HL-60 (cell line): ENCODE data around the gene REXO1.

Experiments used
- DNase-seq, 2 experiments: peaks; one replicate each; pipeline ENCODE4 v3.0.0-alpha.2; 2010 to 2020; ENCODE audit warnings: low read depth in 1 of 2, low spot score in 1 of 2
- H3K27ac ChIP-seq: fragments of 250-450 bp; sonication (Bioruptor Pico); replicated peaks from 2 replicates; pipeline ENCODE4 v1.5.1; 2020; ENCODE audit warnings: mild to moderate bottlenecking, moderate library complexity
- H3K27me3 ChIP-seq: fragments of 250-450 bp; sonication (Bioruptor Pico); 2 replicates; pipeline ENCODE4 v1.5.1; 2021; ENCODE audit warnings: mild to moderate bottlenecking, moderate library complexity; ENCODE audit not compliant: insufficient read depth, poor library complexity, severe bottlenecking
- H3K4me3 ChIP-seq: replicated peaks from 2 replicates; pipeline ENCODE4 v1.5.1; 2011; ENCODE audit warnings: mild to moderate bottlenecking, control low read depth, low read length; ENCODE audit not compliant: insufficient read depth
- GABPA ChIP-seq: IDR thresholded peaks from 2 replicates; pipeline ENCODE4 v1.6.1; 2012; ENCODE audit warnings: low read depth
- POLR2AphosphoS5 ChIP-seq: IDR thresholded peaks from 2 replicates; pipeline ENCODE4 v1.6.1; 2012; ENCODE audit warnings: low read depth
- REST ChIP-seq: IDR thresholded peaks from 2 replicates; pipeline ENCODE4 v1.6.1; 2012; ENCODE audit warnings: low read depth; ENCODE audit not compliant: insufficient replicate concordance
- SPI1 ChIP-seq: IDR thresholded peaks from 2 replicates; pipeline ENCODE4 v1.6.1; 2012; ENCODE audit warnings: low read depth, mild to moderate bottlenecking, borderline replicate concordance
- TF ChIP-seq, protein P1 (sequence below): IDR thresholded peaks from one replicate; pipeline ENCODE4 v1.5.1; 2011; ENCODE audit warnings: low read length, control low read depth, inconsistent platforms; ENCODE audit not compliant: insufficient read depth

The REXO1 gene

GRCh38 chr19:1837625-1838105, 10.6 kb downstream of the REXO1 start:
- DNase-seq, result peak in 1 of 2 experiments; percentile 44
- TF ChIP-seq SPI1, result no peak
- TF ChIP-seq, protein P1, sequence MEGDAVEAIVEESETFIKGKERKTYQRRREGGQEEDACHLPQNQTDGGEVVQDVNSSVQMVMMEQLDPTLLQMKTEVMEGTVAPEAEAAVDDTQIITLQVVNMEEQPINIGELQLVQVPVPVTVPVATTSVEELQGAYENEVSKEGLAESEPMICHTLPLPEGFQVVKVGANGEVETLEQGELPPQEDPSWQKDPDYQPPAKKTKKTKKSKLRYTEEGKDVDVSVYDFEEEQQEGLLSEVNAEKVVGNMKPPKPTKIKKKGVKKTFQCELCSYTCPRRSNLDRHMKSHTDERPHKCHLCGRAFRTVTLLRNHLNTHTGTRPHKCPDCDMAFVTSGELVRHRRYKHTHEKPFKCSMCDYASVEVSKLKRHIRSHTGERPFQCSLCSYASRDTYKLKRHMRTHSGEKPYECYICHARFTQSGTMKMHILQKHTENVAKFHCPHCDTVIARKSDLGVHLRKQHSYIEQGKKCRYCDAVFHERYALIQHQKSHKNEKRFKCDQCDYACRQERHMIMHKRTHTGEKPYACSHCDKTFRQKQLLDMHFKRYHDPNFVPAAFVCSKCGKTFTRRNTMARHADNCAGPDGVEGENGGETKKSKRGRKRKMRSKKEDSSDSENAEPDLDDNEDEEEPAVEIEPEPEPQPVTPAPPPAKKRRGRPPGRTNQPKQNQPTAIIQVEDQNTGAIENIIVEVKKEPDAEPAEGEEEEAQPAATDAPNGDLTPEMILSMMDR, result peak; percentile 71
- TF ChIP-seq GABPA, result no peak
- TF ChIP-seq POLR2AphosphoS5, result 0 out of 2 replicates have a peak, but pooled peaks have one; percentile 38
- no peak for TF ChIP-seq REST
- Histone ChIP-seq H3K27ac (no peak overlapping the region), H3K4me3 (no peak overlapping the region), H3K27me3 (no peaks in the 10 kb centered on the region)

DNA sequence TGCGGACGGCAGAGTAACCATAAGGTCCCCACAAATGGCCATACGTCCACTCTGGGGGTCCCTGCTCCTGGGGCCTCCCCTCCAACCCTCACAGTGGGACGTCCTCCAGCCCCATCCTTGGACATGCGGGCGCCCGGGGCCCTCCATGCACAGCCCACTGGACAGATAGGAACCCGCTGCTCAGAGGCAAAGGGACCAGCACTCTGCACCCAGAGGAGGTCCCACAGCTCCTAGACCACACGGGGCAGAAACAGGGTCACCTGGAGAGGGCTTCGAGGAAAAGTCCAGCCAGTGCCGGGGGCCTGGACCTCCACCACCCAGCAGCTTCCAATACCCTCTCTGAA, 11.1 kb downstream of the REXO1 start:
- no peak overlapping the region for H3K4me3 ChIP-seq
- no peak for DNase-seq

DNA sequence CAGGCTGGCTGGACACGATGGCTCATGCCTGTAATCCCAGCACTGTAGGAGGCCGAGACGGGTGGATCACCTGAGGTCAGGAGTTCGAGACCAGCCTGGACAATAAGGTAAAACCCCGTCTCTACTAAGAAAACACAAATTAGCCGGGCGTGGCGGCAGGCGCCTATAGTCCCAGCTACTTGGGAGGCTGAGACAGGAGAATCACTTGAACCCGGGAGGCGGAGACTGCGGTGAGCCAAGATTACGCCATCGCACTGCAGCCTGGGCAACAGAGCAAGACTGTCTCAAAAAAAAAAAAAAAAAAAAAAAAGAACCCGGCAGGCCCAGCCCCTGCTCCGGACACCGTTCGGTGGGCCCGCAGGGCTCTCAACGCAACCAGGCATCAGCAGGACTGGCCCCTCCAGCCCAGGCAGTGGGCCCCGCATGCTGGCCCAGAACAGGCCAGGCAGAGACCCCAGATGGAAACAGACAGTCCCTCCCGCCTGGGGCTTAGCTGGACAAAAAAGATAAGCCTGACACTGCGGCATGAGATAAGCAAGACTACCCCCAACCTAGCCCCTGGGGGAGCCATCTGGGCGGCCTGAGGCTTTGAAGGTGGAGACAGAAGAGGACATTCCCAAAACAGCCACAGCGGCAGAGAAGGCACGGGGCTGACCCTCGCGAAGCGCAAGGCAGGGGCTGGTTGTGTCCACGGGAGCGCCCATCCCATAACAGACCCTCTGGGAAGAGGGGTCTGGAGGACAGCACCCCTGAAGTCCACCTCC, 11.6 kb downstream of the REXO1 start:
- DNase-seq, result no peak
- no peaks in the 10 kb centered on the region for H3K27me3 ChIP-seq
- TF ChIP-seq, protein P1, result no peak
- TF ChIP-seq SPI1 (no peak), REST (no peak), GABPA (no peak), POLR2AphosphoS5 (no peak)
- no peak overlapping the region for H3K4me3 ChIP-seq
- no peak overlapping the region for H3K27ac ChIP-seq

More for the DNA sequence above, 11.1 kb downstream of the REXO1 start:
- H3K27me3 ChIP-seq, result no peaks in the 10 kb centered on the region
- H3K27ac ChIP-seq, result no peak overlapping the region
- TF ChIP-seq REST, result no peak
- TF ChIP-seq POLR2AphosphoS5, result no peak
- no peak for TF ChIP-seq GABPA
- TF ChIP-seq, protein P1, result no peak
- TF ChIP-seq SPI1, result no peak
